T1000 (cell line): ENCODE measurements around the gene PKIB.
"Not testable (repeated sequence)": the region's sequence is repeated elsewhere in the genome, so short reads cannot be mapped to it uniquely, and the experiment has no call there.

Source experiments
- DNase-seq: peaks from one replicate; lab custom pipeline; 2025; ENCODE audit warnings: mixed read lengths; lab: John Stamatoyannopoulos, UW

Gene PKIB

GRCh38 chr6:122620902-122621301, 10.7 kb downstream of the PKIB start:
- DNase-seq: no peak

DNA sequence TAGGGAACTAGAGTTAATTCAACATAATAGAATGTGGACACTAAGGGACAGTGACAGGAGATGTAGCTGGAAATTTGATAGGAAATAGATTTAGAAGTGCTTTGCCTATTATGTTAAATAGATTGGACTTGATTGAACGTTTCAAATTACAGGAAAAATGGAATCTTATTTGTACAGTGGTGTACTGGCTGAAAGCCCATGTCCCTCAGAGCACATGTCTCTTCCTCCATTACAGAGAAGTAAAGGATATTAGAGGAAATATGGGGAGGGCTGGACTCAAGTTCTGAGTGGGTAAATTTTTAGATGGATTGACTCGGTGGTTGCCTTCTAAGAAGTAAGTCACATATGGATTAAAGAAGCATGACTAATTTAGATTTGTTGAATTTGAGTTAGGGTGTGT, 11.4 kb downstream of the PKIB start:
- no peak for DNase-seq

DNA sequence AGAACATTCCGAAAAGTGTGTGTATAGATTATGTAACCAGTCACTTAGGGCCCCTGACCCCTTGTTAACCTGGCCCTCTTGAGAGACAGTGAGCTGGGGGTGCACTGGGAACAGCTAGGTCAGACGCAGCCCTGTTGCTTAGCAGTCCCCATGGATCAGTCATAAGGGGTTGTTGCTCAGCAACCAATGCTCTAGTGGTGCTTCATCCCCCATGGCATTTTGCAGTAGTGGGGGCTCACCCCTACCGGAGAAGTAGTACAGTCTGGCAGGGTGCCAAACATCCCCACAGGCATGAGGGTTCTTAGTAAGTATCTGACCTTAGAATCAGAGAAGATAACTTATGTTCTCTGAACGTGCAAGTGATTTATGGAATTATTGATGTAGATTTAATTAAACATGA, 12.3 kb downstream of the PKIB start:
- no peak for DNase-seq

DNA sequence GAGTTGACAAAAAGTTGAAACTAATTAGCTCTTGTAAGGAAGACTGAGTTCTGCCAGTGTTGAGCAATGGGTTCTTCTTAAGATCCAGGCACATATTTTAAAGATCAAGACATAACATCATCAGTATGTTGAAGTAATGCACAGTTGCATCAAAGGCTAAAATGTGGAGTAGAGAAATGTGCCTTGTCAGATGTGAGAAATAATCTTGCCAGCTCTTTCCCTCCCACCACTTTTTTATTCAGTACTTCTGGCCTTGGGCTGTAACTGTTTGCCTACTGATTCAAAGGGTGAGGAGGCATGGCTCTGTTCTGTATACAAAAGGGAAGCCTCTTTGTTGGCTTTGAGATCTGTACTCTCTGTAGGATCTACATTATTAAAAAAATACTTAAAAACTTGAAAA, 13.1 kb downstream of the PKIB start:
- DNase-seq: no peak

DNA sequence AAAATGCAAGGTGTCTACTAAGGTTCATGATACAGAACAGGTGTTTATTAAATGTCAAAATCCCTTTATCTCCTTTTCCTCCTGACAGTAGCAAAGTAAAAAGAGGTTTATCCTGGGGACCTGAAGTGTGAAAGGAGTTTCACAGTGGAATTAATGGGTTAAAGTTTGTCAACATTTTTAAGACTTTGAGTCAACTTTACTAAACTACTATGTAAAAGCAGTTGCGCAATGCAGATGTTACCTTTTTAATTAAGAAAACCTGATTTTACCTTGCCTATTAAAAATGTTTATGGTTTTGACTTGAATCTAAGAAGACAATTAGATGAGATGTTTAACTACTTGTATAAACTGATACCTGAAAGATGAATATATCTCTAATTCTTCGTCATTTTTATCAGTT, 14.6 kb downstream of the PKIB start:
- no peak for DNase-seq

DNA sequence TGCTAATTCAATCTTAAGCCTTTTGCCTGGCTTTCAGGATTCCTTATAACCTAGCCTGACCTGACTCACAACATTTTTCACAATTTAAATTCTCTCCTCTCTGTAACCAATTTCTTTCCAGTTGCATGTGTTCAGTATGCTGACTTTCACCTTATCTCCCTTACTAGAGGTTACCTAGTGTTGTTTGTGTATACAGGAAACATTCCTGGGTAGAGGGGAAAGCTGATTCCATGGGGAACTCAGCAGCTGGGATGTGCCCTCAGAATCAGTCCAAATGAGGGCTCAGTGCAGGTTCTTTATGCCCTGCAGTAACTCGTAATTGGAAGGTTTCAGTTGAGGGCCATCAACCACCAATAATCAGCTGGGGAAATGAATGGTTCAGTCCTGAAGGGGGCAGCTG, 18.5 kb downstream of the PKIB start:
- DNase-seq: no peak

DNA sequence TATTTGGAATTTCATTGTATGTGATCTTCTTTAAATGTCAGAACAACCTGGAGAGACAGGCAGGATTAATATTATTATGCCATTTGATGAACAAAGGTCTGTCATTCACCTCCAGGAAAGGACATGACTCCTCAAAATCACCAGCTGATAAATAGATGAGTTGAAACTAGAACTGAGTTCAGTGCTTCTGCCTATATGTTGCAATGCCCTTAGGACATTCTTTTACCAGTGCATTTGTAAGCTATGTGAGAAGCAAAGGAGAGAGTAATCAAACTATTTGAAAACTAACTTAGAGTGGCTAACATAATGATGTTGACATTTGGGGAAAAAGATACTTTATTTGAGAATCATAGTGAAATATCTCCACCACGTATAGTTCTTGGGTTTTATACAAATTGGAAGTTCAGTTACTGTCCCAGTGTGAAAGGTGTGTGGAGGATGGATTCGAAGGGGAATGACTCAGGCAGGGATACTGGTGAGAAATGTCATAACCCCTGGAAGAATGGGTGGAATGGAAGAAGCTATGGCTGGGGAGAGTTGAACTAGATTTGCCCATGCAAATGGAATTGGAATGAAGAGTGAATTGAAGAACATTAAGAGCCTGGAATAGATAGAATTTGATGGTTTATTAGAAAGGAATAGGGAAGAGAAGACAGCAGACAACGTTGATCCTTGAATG, 21.5 kb downstream of the PKIB start:
- no peak for DNase-seq

DNA sequence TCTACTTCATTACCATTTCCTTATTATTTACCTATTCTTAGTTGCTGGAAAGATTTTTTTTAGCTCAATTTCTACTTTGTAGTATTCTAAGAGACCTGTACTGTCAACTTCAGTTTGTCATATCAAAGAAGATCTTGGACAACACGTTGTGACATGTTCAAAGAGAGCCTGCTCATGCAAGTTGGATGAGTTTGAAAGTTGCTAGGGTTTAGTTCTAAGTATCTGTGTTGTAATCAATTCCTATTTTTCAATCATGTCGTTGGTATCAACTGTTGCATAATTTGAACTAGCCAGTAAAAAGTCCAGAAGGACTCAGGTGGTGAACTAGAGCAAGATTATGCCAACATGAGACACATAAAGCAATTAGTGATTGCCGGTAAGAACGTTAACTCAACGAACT, 30.2 kb downstream of the PKIB start:
- no peak for DNase-seq

GRCh38 chr6:122641819-122642218, 31.6 kb downstream of the PKIB start:
- no peak for DNase-seq

DNA sequence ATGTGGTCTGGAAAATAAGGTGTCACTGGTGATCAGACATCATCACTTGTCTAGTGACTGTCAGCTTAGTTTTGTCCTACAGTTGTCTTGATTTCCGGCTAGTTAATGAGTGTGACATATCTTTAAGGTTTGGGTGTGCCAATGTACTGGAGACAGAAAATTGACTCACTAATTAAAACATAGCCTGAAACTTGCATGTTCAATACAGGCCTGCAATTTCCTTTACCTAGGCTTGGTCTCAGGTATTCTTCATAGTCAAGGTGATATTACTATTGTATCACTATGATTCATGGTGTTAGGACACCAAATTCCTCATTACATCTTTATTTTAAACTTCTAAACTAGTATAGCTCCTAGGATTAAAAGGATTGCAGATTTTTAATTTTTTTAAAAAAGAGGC, 32.4 kb downstream of the PKIB start:
- DNase-seq: not testable (repeated sequence)

- no peak for DNase-seq
Observed at GRCh38 chr6:122645256-122645655, 35.1 kb downstream of the PKIB start.

DNA sequence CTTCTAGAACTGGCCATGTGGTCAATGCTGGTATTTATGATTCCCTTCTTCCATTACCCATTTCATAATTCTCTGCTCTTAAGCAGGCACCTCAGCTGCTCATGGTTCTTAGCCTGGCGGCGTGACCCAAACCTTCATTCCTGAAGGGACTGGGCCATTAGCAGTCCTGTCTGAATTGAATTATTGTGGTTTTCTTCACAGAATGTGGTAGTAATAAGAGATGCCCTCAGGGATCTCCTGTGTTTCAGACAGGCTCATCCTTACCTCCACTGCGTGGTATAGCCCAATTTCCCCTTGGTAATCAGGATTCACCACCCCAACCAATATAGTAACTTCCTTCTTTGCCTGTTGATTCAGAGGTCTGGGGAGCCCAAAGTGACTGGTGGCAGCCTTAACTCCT, 37.6 kb downstream of the PKIB start:
- DNase-seq: no peak

GRCh38 chr6:122648726-122649125, 38.5 kb downstream of the PKIB start:
- DNase-seq: no peak

DNA sequence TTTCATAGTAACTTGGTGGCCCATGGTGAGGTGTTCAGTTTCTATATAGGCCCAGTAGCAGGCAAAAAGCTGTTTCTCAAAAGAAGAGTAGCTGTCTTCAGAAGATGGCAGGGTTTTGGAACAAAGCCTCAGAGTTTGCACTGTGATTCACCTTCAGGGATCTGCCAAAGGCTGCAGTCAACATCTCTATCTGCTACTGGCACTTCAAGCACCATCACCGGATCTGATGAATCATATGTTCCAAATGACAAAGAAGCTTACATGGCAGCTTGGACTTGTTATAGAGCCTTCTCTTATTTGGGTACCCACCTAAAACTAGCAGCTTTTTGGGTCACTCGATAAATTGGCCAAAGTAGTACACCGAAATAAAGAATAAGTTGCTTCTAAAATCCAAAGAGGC, 39.5 kb downstream of the PKIB start:
- no peak for DNase-seq

DNA sequence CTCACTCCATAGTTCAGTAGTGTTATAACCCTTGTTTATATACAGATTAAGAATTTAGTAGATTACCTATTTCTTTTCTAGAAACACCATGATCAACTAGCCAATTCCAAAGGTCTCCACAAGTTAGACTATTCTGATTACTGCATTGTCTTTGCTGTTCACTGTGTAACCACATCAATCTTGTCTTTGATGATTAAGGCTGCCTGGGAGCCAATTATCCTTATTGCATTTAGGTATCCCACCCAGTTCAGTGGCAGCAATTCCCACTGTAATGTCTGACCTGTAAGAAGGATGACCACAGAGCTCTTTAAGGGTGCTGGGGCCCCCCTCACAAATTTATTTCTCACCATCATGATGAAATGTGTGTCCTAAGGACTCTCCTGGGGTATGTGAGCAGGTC, 40.2 kb downstream of the PKIB start:
- DNase-seq: no peak

- DNase-seq: no peak
Observed at GRCh38 chr6:122651031-122651430, 40.8 kb downstream of the PKIB start.

- DNase-seq: no peak
Observed at GRCh38 chr6:122651604-122652003, 41.4 kb downstream of the PKIB start.

GRCh38 chr6:122652431-122652830, 42.2 kb downstream of the PKIB start:
- DNase-seq: no peak

- DNase-seq: no peak
Observed at GRCh38 chr6:122653094-122653493, 42.9 kb downstream of the PKIB start.

DNA sequence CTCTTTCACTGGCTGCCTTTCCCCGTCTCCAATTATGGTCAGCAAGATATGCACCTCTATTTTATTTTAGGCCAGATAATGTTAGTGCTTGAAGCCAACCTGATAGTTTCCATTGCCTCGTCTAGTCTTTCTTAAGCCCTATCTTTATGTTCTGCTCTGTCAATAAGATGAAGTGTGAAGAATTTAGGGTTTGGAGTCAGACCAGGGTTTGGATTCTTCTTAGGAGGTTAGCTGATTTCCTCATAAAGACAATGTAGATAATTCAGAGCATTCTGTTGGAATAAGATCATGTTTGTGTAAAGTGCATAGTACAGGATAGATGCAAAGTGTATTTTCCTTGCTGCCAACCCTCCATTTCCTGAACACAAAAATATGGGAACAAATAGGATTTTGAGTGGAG, 43.8 kb downstream of the PKIB start:
- DNase-seq: no peak

GRCh38 chr6:122657601-122658000, 47.4 kb downstream of the PKIB start:
- no peak for DNase-seq

DNA sequence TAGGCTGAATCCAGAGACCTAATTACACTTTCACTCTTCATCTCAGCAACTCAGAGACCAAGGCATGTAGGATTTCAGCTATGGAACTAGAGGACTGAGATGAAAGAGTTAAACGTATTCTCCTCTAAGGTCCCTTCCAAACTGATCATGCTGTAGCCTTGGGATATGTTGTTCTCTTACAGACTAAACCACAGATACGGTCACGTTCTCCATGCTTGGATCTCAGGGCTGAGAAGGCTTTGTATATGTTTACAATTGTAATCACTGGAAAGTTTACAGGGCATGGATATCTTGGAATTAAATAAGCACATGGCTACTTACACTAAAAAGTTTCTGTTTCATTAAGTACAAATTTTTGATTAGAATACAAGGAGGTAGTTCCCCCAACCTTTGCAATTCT, 50.1 kb downstream of the PKIB start:
- DNase-seq: no peak

DNA sequence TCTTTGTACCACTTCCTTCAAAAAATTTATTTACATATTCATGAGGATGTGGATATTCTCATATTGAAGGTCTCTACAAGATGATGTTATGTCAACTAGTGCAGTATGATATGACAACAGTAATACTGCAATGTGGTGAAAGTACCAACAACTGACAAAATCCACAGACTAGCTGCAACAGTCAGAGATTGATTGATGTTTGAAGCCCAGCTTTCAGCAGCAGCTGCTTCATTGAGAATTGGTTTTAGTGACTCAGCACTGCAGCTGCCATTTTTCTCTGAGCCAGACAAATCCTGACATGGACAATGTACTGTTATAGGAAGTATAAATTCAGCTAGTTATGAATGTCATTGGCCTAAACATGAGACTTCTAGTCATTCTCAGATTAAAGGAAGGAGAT, 53.8 kb downstream of the PKIB start:
- DNase-seq: no peak

DNA sequence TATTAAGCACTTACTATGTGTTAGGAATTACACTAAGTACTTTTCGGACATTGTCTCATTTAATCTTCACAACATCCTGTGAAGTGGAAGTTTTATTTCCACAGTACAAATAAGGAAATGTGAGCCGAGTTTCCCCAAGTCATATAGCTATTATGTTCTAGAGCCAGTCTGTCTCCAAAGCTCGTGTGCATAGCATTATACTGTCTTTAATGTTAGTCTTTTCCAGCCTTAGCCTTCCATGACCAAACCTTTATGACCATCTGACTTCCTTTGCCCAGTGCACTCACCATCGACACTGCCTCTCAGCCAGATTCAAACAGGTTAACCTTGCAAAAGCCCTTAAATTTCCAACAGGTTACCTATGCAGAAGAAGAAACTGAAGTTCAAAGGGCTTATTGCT, 55.7 kb downstream of the PKIB start:
- no peak for DNase-seq

GRCh38 chr6:122666418-122666817, 56.2 kb downstream of the PKIB start:
- DNase-seq: no peak
